Upper lobe of left lung (tissue), 4 donors: ENCODE results near the gene FBRSL1.

Experiments used
- EP300 ChIP-seq, 4 donors: sonication (generic); formaldehyde crosslinking; IDR thresholded peaks; one replicate each; pipeline ENCODE4 v1.5.1; 2017; ENCODE audit warnings: antibody characterized with exemption in 4 of 4, control low read depth in 2 of 4
- POLR2A ChIP-seq, 4 donors: fragments of 450-650 bp; IDR thresholded peaks; one replicate each; pipeline ENCODE4 v1.5.1; 2016 to 2017; ENCODE audit warnings: antibody characterized with exemption in 4 of 4, mild to moderate bottlenecking in 2 of 4
- POLR2AphosphoS5 ChIP-seq, 2 donors: sonication (generic); formaldehyde crosslinking; IDR thresholded peaks; one replicate each; pipeline ENCODE4 v1.5.1; 2017; ENCODE audit warnings: antibody characterized with exemption in 2 of 2
- TF ChIP-seq, protein P1 (sequence below), 6 experiments: fragments of 450-650 bp in 4 of 6; fragments of 200-600 bp in 2 of 6; sonication (generic) in 2 of 6; IDR thresholded peaks; one replicate each; pipeline ENCODE4 v1.5.1; 2016 to 2019; ENCODE audit warnings: antibody characterized with exemption in 6 of 6

DNA sequence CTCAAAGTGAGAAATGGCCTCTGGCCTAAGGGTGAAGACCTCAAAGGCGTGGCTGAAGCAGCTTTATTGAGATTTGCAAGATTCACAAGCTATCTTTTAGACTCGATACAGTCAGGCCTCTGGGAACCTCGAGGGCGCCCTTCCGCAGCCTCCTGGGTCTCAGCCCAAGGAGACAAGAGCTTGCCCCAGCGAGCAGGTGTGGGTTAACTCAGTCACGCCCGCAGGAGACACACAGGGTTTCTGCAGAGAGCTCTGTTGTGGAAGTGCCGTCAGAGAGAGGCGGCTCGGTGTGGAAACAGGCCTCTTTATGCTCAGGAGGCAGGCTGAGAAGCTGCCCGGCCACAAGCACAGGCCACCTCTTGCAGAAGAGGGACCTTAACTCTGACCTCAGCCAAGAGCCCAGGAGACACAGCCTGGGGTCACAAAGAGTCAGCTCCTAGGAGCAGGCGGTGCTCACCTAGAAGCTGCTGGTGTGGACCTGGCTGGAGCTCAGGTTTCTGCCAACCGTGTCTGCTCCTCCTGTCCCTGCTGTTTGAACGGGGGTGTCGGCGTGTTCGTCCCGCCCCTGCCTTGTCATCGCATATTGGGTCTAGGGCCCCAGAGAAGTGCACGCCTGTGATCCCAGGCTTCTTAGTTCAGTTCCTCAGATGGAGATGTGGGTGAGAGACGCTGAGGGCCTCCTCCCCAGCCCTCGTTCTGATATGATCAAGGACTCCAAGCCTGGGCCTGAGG lies 42.1 kb upstream of the FBRSL1 start:
- TF ChIP-seq POLR2A (IDR thresholded peaks at IDR 0.05) (no peak), POLR2AphosphoS5 (IDR thresholded peaks at IDR 0.05) (no peak), EP300 (IDR thresholded peaks at IDR 0.05) (no peak)
- TF ChIP-seq, protein P1, sequence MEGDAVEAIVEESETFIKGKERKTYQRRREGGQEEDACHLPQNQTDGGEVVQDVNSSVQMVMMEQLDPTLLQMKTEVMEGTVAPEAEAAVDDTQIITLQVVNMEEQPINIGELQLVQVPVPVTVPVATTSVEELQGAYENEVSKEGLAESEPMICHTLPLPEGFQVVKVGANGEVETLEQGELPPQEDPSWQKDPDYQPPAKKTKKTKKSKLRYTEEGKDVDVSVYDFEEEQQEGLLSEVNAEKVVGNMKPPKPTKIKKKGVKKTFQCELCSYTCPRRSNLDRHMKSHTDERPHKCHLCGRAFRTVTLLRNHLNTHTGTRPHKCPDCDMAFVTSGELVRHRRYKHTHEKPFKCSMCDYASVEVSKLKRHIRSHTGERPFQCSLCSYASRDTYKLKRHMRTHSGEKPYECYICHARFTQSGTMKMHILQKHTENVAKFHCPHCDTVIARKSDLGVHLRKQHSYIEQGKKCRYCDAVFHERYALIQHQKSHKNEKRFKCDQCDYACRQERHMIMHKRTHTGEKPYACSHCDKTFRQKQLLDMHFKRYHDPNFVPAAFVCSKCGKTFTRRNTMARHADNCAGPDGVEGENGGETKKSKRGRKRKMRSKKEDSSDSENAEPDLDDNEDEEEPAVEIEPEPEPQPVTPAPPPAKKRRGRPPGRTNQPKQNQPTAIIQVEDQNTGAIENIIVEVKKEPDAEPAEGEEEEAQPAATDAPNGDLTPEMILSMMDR (IDR thresholded peaks at IDR 0.05) = no peak
